ENCODE data around the gene LCN15.
"Not testable (repeated sequence)": the region's sequence is repeated elsewhere in the genome, so short reads cannot be mapped to it uniquely, and the experiment has no call there.

The LCN15 gene

DNA sequence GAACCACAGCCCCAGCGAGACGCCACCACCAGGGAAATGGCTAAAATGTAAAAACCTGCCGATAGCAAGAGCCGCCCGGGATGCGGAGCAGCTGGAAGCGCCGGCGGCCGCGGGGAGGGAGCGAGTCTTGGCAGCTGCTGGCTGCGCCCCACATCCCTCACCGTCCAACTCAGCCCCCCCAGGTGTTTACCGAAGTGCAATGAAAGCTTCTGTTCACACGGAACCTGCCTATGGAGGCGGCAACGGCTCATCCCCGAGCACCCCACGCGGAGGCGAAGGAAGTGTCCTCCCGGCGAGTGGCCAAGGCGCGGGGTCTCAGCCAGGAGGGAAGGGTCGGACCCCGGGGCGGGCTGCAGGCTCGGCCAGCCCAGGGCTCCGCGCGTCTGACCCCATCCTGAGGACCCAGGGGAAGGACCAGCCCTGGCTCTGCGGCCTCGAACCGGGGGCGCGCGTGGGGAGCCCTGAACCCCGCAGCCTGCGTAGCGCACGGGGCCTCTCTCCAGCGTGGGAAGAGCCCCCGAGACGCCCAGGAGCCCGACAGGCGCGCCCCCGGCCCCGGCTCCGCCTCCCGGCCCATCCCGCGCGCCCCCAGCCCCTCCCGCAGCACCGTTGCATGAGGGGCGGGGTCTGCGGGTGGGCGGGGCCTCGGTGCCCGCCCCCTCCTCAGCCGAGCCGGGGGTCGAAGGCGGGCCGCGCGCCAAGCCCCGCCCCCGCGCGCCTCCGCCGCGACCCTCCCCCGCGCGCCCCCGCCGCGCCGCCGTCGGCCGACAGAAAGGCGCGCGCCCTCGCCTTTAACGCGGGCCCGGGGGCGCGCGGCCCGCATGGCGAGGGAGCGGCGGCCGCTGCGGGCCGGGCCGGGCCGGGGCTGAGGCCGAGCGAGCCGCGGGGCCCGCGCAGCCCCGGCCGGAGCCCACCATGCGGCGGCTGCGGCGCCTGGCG is 52.3 kb downstream of the LCN15 start, which contains the start of gene DIPK1B:
DIPK1B (plus strand) TSS at position 822 of the 939 bp plus-strand sequence; CDS start at position 916, 94 bp downstream.
- in situ Hi-C loops (cut with MboI; ENCODE audit: low sequenced_read_pairs, unreplicated experiment) = no loop called here
- peak; percentile 74 for DNase-seq (ENCODE audit: low spot score)
- TF ChIP-seq, protein P1, sequence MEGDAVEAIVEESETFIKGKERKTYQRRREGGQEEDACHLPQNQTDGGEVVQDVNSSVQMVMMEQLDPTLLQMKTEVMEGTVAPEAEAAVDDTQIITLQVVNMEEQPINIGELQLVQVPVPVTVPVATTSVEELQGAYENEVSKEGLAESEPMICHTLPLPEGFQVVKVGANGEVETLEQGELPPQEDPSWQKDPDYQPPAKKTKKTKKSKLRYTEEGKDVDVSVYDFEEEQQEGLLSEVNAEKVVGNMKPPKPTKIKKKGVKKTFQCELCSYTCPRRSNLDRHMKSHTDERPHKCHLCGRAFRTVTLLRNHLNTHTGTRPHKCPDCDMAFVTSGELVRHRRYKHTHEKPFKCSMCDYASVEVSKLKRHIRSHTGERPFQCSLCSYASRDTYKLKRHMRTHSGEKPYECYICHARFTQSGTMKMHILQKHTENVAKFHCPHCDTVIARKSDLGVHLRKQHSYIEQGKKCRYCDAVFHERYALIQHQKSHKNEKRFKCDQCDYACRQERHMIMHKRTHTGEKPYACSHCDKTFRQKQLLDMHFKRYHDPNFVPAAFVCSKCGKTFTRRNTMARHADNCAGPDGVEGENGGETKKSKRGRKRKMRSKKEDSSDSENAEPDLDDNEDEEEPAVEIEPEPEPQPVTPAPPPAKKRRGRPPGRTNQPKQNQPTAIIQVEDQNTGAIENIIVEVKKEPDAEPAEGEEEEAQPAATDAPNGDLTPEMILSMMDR (IDR thresholded peaks at IDR 0.05; ENCODE audit: borderline replicate concordance, control extremely low read depth, extremely low read depth, insufficient read depth, missing control alignments) = no peak

DNA sequence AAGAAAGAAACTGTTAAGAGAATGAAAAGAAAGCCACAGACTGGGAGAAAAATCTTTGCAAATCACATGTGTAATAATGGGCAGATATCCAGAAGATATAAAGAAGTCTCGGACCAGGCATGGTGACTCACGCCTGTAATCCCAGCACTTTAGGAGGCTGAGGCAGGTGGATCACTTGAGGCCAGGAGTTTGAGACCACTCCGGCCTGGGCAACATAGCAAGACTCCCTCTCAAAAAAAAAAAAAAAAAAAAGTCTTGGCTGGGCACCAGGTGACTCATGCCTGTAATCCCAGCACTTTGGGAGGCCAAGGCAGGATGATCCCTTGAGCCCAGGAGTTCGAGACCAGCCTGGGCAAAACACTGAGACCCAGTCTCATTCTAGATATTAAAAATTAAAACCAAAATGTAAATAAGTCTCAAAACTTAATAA is 53.1 kb downstream of the LCN15 start:
- DNase-seq (ENCODE audit: low spot score); in situ Hi-C loops (cut with MboI; ENCODE audit: low sequenced_read_pairs, unreplicated experiment): not testable (repeated sequence)

DNA sequence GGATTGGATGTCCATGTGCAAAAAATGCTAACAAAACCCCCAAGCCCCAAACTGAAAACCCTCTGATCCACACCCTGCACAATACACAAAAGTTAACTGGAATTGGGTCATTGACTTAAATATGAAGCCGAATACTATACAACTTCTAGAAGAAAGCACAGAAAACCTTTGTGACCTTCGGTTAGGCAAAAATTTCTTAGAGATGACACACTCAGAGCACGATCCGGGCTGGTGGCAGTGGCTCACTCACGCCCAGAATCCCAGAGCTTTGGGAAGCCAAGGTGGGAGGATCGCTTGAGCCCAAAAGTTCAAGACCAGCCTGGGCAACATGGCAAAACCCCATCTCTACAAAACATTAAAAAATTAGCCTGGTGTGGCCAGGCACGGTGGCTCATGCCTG is 53.8 kb downstream of the LCN15 start:
- in situ Hi-C loops (cut with MboI; ENCODE audit: low sequenced_read_pairs, unreplicated experiment) = no loop called here
- TF ChIP-seq, protein P1 (IDR thresholded peaks at IDR 0.05; ENCODE audit: borderline replicate concordance, control extremely low read depth, extremely low read depth, insufficient read depth, missing control alignments) = no peak
- DNase-seq (ENCODE audit: low spot score) = no peak
